ENCODE results near the gene ACP1. TPM values are rescaled to one million over a fixed set of nuclear protein-coding genes. Genes with fewer than 3 reads are reported as not detected.

Gene ACP1
- total and polyA plus RNA-seq, 11 donors = 51.4 to 99.7 (median 64.7) TPM

- TF ChIP-seq POLR2A (IDR thresholded peaks at IDR 0.05) (no peak), CTCF (IDR thresholded peaks at IDR 0.05) (no peak)
- H3K4me1 ChIP-seq = peaks cover 0 to 36% (median 17%) of the 10 kb centered on the region in 12 donors
- H3K36me3 ChIP-seq = peaks cover 0 to 33% (median 27%) of the 10 kb centered on the region in 9 donors
- DNase-seq (no peak), ATAC-seq (no peak)
- H3K27ac ChIP-seq = no peak overlapping the region
- intact Hi-C loops (cut with DNase I) = no loop called here
- H3K4me3 ChIP-seq = no peak overlapping the region
- H3K27me3 ChIP-seq = no peaks in the 10 kb centered on the region
- H3K9me3 ChIP-seq = no peaks in the 10 kb centered on the region
- WGBS, 4 donors = 63 to 80% (median 77%) methylated on average over 4 of the region's 4 CpGs
These were observed 4.7 kb downstream of the ACP1 start for GRCh38 chr2:269356-270030.

- no peaks in the 10 kb centered on the region for H3K9me3 ChIP-seq
- 97 to 98% (median 97%) methylated on average over 4 of the region's 4 CpGs for WGBS, 4 donors
- peaks cover 0 to 47% (median 39%) of the 10 kb centered on the region in 9 donors for H3K36me3 ChIP-seq
- no peak overlapping the region for H3K4me3 ChIP-seq
- no peaks in the 10 kb centered on the region for H3K27me3 ChIP-seq
- peaks cover 0 to 29% (median 9%) of the 10 kb centered on the region in 12 donors for H3K4me1 ChIP-seq
- no peak overlapping the region for H3K27ac ChIP-seq
- intact Hi-C loops (cut with DNase I) = no loop called here
- ATAC-seq (no peak), DNase-seq (no peak)
- TF ChIP-seq CTCF (IDR thresholded peaks at IDR 0.05) (no peak), POLR2A (IDR thresholded peaks at IDR 0.05) (no peak)
These were observed 6.1 kb downstream of the ACP1 start for GRCh38 chr2:270861-271260.

- 91 to 93% (median 92%) methylated on average over 12 of the region's 12 CpGs for WGBS, 4 donors
- TF ChIP-seq CTCF (IDR thresholded peaks at IDR 0.05) (no peak), POLR2A (IDR thresholded peaks at IDR 0.05) (no peak)
- DNase-seq (no peak), ATAC-seq (no peak)
- Histone ChIP-seq H3K4me3 (no peak overlapping the region), H3K36me3 (peaks cover 0 to 57% (median 49%) of the 10 kb centered on the region in 9 donors), H3K9me3 (no peaks in the 10 kb centered on the region), H3K27me3 (no peaks in the 10 kb centered on the region), H3K27ac (no peak overlapping the region), H3K4me1 (peaks cover 0 to 18% (median 4%) of the 10 kb centered on the region in 12 donors)
- intact Hi-C loops (cut with DNase I) = no loop called here
These were observed 7.2 kb downstream of the ACP1 start for GRCh38 chr2:271917-272316.

GRCh38 chr2:273333-273732 is 8.6 kb downstream of the ACP1 start:
- peaks cover 0 to 71% (median 63%) of the 10 kb centered on the region in 9 donors for H3K36me3 ChIP-seq
- ATAC-seq = no peak
- intact Hi-C loops (cut with DNase I) = no loop called here
- H3K4me3 ChIP-seq = no peak overlapping the region
- no peaks in the 10 kb centered on the region for H3K27me3 ChIP-seq
- no peak for DNase-seq
- H3K4me1 ChIP-seq = peaks cover 0 to 15% (median 4%) of the 10 kb centered on the region in 12 donors
- H3K27ac ChIP-seq = no peak overlapping the region
- WGBS, 4 donors = 64 to 76% (median 66%) methylated on average over 6 of the region's 6 CpGs
- no peaks in the 10 kb centered on the region for H3K9me3 ChIP-seq
- TF ChIP-seq CTCF (IDR thresholded peaks at IDR 0.05) = no peak
- TF ChIP-seq POLR2A (IDR thresholded peaks at IDR 0.05) = no peak

Measured in heart left ventricle (tissue), 16 donors.